ENCODE measurements around the gene ACER3.
"Not testable (repeated sequence)": the region's sequence is repeated elsewhere in the genome, so short reads cannot be mapped to it uniquely, and the experiment has no call there.

ACER3 gene

DNA sequence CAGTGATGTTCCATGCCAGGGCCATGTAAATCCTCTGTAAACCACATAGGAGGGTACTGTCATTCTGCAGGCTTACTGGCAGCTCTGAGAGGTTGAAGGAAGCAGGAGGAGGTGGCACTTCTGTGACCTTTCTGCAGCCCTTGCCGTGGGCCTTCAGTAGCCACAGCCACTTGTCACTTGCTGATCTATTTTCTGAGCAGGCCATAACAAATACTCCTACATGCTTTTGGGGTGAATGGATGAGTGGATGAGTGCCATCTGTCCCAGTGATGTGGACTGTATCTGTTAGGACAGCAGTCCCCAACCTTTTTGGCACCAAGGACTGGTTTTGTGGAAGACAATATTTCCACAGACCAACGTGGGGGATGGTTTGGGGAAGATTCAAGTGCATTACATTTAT is 183.6 kb downstream of the ACER3 start:
- H3K27ac Mint-ChIP-seq = no peak overlapping the region
- TF ChIP-seq, protein P1, sequence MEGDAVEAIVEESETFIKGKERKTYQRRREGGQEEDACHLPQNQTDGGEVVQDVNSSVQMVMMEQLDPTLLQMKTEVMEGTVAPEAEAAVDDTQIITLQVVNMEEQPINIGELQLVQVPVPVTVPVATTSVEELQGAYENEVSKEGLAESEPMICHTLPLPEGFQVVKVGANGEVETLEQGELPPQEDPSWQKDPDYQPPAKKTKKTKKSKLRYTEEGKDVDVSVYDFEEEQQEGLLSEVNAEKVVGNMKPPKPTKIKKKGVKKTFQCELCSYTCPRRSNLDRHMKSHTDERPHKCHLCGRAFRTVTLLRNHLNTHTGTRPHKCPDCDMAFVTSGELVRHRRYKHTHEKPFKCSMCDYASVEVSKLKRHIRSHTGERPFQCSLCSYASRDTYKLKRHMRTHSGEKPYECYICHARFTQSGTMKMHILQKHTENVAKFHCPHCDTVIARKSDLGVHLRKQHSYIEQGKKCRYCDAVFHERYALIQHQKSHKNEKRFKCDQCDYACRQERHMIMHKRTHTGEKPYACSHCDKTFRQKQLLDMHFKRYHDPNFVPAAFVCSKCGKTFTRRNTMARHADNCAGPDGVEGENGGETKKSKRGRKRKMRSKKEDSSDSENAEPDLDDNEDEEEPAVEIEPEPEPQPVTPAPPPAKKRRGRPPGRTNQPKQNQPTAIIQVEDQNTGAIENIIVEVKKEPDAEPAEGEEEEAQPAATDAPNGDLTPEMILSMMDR (IDR thresholded peaks at IDR 0.05; ENCODE audit: unreplicated experiment in 3 of 3) = no peak
- peaks cover 5% of the 10 kb centered on the region for H3K9me3 Mint-ChIP-seq
- peaks cover 4% of the 10 kb centered on the region for H3K4me1 Mint-ChIP-seq
- no peaks in the 10 kb centered on the region for H3K36me3 Mint-ChIP-seq (ENCODE audit: low read depth)
- no peak overlapping the region for H3K4me3 Mint-ChIP-seq
- H3K27me3 Mint-ChIP-seq (ENCODE audit: low read depth) = peaks cover 55% of the 10 kb centered on the region

DNA sequence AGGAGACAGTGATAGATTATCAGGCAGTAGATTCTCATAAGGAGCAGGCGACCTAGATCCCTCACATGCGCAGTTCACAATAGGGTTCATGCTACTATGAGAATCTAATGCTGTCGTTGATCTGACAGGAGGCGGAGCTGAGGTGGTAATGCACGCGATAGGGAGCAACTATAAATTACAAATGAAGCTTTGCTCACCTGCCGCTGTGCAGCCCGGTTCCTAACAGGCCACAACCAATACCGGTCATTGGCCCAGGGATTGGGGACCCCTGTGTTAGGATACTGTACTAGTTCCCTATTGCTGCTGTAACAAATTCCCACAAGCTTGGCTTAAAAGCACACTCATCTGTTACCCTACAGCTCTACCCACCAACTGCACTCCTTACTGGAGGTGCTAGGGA is 184.2 kb downstream of the ACER3 start:
- H3K4me1 Mint-ChIP-seq = peaks cover 4% of the 10 kb centered on the region
- TF ChIP-seq, protein P1 (IDR thresholded peaks at IDR 0.05; ENCODE audit: unreplicated experiment in 3 of 3) = no peak
- H3K9me3 Mint-ChIP-seq = peaks cover 5% of the 10 kb centered on the region
- peaks cover 54% of the 10 kb centered on the region for H3K27me3 Mint-ChIP-seq (ENCODE audit: low read depth)
- H3K4me3 Mint-ChIP-seq = no peak overlapping the region
- H3K27ac Mint-ChIP-seq = no peak overlapping the region
- H3K36me3 Mint-ChIP-seq (ENCODE audit: low read depth) = no peaks in the 10 kb centered on the region

DNA sequence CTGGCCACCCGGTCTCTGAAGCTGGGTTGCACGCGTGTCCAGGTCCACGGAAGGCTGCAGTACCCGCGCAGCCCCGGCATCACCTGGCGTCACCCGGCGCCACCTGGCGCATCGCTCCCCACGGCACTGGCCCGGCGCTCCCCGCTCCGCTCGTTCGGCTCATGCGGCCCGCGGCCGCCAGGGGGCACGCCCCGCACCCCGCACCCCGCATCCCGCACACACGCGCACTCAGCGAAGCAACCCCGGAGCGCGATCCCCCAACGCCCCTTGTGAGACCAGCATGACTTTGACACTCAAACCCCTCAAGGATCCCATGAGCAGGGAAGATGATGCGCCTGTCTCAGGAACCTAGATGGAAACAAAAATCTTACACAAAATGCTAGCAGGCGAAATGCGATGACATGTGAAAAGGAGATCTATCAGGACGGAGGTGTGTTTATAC is 185.4 kb downstream of the ACER3 start:
- Mint-ChIP-seq H3K27ac (no peak overlapping the region), H3K4me3 (peak overlapping the region; percentile 1 to 59 (median 12)), H3K27me3 (ENCODE audit: low read depth) (peaks cover 47% of the 10 kb centered on the region), H3K4me1 (peaks cover 4% of the 10 kb centered on the region), H3K36me3 (ENCODE audit: low read depth) (no peaks in the 10 kb centered on the region), H3K9me3 (peaks cover 5% of the 10 kb centered on the region)
- TF ChIP-seq, protein P1 (IDR thresholded peaks at IDR 0.05; ENCODE audit: unreplicated experiment in 3 of 3) = peak; percentile 69 to 80 (median 71)

DNA sequence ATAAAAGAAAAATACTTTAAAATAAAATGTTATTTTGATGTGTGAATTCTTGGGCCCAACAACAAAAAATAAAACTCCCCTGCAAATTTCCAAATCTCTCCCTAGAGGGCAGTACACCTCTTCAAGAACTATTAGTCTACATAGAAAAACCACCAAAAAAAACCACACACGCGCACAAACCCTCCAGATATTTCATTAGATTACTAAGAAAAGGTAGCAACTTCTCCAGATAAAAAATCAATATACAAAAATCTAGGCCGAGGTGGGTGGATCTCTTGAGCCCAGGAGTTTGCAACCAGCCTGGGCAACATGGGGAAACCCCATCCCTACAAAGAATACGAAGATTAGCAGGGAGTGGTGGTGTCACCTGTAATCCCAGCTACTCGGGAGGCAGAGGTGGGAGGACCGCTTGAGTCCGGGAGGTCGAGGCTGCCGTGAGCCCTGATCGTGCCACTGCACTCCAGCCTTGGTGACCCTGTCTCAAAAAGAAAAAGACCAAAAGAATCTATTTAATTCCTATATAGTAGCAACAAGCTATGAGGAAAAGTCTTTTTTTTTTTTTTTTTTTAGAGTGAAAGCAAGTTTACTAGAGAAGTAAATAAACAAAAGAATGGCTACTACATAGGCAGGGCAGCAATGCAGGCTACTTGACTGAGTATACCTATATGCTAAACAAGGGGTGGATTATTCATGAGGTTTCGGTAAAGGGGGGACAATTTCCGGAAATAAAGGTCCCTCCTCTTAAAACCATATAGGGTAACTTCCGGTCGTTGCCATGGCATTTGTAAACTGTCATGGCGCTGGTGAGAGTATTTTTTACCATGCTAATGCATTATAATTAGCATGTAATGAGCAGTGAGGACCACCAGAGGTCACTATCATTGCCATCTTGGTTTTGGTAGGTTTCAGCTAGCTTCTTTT is 186.5 kb downstream of the ACER3 start:
- TF ChIP-seq, protein P1 (IDR thresholded peaks at IDR 0.05; ENCODE audit: unreplicated experiment in 3 of 3) = peak; percentile 62 to 74 (median 72)
- Mint-ChIP-seq H3K36me3 (ENCODE audit: low read depth) (no peaks in the 10 kb centered on the region), H3K27me3 (ENCODE audit: low read depth) (peaks cover 37% of the 10 kb centered on the region)

DNA sequence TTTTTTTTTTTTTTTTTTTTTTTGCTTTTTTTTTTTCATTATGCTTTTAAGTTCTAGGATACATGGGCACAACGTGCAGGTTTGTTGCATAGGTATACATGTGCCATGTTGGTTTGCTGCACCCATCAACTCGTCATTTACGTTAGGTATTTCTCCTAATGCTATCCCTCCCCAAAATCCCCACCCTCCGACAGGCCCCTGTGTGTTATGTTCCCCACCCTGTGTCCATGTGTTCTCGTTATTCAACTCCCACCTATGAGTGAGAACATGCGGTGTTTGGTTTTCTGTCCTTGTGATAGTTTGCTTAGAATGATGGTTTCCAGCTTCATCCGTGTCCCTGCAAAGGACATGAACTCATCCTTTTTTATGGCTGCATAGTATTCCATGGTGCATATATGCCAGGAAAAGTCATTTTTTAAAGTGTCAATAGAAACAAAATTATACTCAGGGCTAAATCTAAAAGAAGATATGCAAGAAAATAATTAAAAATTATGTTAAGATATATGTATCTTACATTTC is 187.3 kb downstream of the ACER3 start:
- H3K4me3 Mint-ChIP-seq; H3K9me3 Mint-ChIP-seq; H3K27ac Mint-ChIP-seq; H3K4me1 Mint-ChIP-seq; H3K36me3 Mint-ChIP-seq (ENCODE audit: low read depth): not testable (repeated sequence)
- peaks cover 34% of the 10 kb centered on the region for H3K27me3 Mint-ChIP-seq (ENCODE audit: low read depth)

More for the DNA sequence above, 186.5 kb downstream of the ACER3 start:
- Mint-ChIP-seq H3K9me3 (peaks cover 5% of the 10 kb centered on the region), H3K4me1 (peaks cover 4% of the 10 kb centered on the region), H3K4me3 (peak overlapping the region; percentile 54 to 75 (median 64)), H3K27ac (no peak overlapping the region)

DNA sequence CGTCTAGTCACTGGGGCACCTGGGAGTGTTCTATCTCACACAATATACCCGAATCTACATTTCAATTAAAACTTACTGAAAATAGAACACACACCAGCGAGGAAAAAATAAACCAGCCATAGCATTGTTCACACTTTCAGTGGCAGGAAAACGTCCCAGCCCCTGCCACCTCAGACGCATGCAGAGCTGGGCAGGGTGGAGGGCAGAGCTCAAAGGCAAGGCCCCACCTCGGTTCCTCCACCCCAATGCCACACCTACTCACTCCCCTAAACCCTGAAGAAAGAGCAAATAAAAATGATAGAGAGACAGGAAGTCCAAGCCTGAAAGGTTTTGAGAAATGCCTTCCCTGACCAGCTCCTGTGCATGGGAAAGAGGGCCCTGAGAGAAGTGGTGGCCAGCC is 188.3 kb downstream of the ACER3 start:
- Mint-ChIP-seq H3K9me3 (peaks cover 6% of the 10 kb centered on the region), H3K4me1 (peaks cover 4% of the 10 kb centered on the region), H3K27ac (no peak overlapping the region), H3K36me3 (ENCODE audit: low read depth) (no peaks in the 10 kb centered on the region), H3K27me3 (ENCODE audit: low read depth) (peaks cover 30% of the 10 kb centered on the region), H3K4me3 (no peak overlapping the region)
- TF ChIP-seq, protein P1 (IDR thresholded peaks at IDR 0.05; ENCODE audit: unreplicated experiment in 3 of 3) = no peak

Measured in nephron (organoid).